Gastrocnemius medialis (tissue), 4 donors: ENCODE measurements around the gene PTF1A.

Experiments
- POLR2A ChIP-seq, 2 donors: fragments of 450-650 bp; IDR thresholded peaks; one replicate each; pipeline ENCODE4 v1.6.1; 2017; ENCODE audit warnings: antibody characterized with exemption in 2 of 2, mild to moderate bottlenecking in 2 of 2, moderate library complexity in 2 of 2
- TF ChIP-seq, protein P1 (sequence below), 5 experiments: fragments of 450-650 bp in 3 of 5; fragments of 200-600 bp in 2 of 5; sonication (generic) in 2 of 5; IDR thresholded peaks in 4 of 5; conservative IDR thresholded peaks in 1 of 5; 1 replicate in 4 of 5; 2 replicates in 1 of 5; pipeline ENCODE4 v1.5.1; 2016 to 2019; ENCODE audit warnings: antibody characterized with exemption in 5 of 5, mild to moderate bottlenecking in 3 of 5, moderate library complexity in 3 of 5

DNA sequence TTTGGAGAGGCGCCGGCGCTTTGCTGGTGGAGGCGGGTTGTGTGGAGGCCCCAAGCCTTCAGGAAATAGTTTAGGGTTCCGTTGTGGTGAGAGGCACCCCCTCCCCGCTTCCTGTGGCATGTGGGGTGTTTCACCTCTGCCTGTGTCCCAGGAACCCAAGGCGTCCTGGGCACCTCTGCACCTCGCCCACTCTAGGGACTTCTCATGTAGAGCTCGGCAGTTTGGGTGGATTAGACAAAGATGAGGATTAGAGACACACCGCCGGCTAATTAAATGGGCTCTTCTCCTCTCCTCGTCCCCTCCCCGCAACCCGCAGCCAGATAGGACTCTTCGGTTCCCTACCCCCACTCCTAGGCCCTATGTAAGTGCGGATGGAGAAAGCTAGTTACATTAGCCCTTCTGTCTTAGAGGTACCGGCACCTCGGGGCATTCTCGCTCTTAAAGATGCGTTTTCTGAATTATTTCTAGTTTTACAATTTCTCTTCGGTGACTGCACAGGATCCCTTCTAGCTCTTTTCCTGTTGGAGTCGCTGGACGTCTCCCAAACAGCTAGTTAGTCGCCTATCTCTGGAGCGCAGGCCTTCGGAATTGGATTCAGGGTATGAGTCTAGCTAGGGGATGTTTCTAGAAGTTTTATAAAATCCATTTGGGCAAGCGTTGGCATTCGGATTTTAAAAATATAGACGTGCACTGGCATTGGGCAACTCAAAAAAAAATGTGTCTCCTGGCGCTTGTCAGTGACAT is 7.8 kb downstream of the PTF1A start:
- TF ChIP-seq, protein P1, sequence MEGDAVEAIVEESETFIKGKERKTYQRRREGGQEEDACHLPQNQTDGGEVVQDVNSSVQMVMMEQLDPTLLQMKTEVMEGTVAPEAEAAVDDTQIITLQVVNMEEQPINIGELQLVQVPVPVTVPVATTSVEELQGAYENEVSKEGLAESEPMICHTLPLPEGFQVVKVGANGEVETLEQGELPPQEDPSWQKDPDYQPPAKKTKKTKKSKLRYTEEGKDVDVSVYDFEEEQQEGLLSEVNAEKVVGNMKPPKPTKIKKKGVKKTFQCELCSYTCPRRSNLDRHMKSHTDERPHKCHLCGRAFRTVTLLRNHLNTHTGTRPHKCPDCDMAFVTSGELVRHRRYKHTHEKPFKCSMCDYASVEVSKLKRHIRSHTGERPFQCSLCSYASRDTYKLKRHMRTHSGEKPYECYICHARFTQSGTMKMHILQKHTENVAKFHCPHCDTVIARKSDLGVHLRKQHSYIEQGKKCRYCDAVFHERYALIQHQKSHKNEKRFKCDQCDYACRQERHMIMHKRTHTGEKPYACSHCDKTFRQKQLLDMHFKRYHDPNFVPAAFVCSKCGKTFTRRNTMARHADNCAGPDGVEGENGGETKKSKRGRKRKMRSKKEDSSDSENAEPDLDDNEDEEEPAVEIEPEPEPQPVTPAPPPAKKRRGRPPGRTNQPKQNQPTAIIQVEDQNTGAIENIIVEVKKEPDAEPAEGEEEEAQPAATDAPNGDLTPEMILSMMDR (IDR thresholded peaks at IDR 0.05 in 4 of 5, conservative IDR thresholded peaks at IDR 0.05 in 1 of 5), result no peak
- TF ChIP-seq POLR2A (IDR thresholded peaks at IDR 0.05), result no peak
